HG02840 (cell line): ENCODE data around the gene C16orf89.
"Not testable (repeated sequence)": the region's sequence is repeated elsewhere in the genome, so short reads cannot be mapped to it uniquely, and the experiment has no call there.

Source experiments
- ATAC-seq: cut with Tn5 transposase; IDR thresholded peaks from one replicate; pipeline ENCODE4 v1.9.1; 2021; ENCODE audit warnings: mild to moderate bottlenecking, moderate library complexity, moderate number of reproducible peaks; ENCODE audit not compliant: unreplicated experiment, low FRiP score

The C16orf89 gene

DNA sequence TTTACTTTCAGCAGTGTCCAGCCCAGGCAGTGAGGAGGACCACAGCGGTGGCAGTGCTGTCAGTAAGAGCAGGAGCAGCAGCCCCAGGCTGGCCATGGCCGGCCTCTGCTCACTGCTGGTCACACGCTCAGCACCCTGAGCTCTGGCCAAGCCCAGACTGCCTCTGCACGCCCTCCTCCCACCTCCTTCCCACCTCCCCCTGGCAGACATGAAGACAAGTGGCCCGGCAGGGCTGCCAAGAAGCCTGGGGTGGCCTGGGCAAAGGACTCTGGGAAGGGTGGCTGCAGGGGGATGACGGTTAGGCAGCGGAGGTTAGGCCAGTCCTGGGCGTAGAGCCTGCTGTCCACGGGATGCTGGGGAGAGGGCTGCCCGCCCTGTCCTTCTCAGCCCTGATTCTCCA, at the start of gene C16orf89:
C16orf89 (minus strand) TSS at position 144 of the 400 bp plus-strand sequence; CDS start at position 96, 48 bp downstream.
- no peak for ATAC-seq

- not testable (repeated sequence) for ATAC-seq
These were observed 45.2 kb upstream of the C16orf89 start for GRCh38 chr16:5110933-5111332.

DNA sequence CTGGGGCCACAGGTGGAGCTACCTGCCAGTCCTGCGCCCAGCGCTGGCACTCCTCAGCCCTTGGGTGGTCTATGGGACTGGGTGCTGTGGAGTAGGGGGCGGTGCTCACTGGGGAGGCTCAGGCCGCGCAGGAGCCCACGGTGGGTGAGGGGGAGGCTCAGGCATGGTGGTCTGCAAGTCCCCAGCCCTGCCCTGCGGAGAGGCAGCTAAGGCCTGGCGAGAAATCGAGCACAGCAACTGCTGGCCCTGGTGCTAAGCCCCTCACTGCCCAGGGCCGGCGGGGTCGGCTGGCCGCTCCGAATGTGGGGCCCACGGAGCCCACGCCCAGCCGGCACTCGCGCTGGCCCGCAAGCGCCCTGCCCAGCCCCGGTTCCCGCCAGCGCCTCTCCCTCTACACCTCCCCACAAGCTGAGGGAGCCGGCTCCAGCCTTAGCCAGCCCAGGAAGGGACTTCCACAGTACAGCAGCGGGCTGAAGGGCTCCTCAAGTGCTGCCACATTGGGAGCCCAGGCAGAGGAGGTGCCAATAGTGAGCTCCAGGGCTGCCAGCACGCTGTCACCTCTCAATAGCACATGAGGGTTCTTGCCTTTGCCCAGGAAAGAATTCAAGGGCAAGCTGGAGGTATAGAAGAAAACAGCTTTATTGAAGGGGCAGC, 42.9 kb upstream of the C16orf89 start:
- ATAC-seq: no peak

GRCh38 chr16:5105039-5105438, 39.3 kb upstream of the C16orf89 start:
- ATAC-seq: not testable (repeated sequence)

GRCh38 chr16:5103296-5104032, 37.7 kb upstream of the C16orf89 start:
- not testable (repeated sequence) for ATAC-seq

GRCh38 chr16:5099174-5099573, 33.4 kb upstream of the C16orf89 start:
- ATAC-seq: not testable (repeated sequence)

DNA sequence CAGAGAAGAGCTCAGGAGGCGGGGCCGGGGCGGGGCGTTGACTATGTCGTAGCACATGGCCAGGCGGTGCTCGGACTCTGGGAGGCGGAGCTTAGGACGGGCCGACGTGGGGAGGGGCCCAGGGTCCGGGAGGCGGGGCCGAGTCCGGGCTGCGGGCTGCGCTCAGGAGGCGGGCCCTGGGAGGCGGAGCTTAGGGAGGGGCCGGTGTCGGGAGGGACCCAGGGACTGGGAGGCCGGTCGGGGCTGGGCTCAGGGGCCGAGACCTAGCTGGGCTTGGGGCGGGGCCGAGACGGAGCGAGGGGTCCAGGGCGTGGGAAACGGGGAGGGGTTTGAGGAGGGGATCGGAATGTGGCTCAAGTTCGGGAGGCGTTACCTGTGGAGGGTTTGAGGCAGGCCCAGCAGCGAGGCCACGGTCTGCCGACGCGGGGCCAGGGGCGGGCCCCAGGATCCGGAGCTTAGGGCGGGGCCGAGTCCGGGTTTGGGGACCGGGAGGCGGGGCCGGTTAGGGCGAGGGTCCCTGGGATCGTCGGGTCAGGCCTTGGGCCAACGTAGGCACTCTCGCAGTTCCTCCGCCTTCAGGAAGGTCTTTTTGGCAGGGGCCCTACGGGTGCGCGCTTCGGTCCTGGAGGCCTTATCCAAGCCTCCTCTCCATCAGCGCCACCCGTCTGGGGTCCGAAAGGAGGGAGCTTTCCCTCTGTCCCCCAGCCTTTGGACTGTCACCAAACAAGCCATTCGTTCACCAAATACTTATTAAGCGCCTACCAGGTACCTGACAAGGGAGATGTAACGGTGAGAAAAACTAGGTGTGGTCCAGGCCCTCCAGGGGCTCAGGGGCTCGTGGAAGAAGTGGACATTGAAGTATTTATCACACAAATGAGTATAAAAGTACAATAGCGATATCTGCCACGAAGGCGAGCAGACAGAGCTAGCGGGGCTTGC, 32.7 kb upstream of the C16orf89 start:
- ATAC-seq: peak; percentile 88

DNA sequence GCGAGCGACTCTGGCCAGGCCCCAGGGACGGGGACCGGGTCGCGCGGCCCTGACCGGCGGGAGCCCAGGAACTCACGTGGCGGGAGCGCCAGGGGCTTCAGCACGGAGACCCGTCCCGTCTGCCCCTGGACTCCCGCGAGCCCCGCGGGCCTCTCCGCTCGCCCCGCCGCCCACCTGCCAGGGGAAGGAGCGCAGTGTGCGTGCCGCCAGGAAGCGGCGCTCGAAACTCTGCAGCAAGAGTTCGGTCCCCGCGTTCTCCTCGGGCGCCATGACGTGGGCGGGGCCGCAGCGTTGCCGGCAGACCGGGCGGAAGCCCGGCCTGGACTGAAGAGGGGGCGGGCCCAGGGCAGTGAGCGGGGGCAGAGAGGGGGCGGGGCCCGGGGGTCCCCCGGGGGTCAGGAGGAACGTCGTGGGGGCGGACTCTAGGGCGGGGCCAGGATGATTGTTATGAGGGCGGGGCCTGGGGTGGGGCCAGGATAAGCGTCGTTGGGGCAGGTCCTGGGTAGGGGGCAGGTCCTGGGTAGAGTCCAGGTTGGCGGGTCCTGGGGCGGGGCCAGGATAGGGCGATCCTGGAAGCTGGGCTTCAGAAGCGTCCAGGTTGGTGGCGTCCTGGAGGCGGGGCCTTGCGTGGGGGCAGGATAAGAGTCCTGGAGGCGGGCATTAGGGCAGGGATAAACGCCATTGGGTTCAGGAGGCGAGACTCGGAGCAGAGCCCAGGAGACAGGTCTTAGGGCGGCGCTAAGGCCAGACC, 31.9 kb upstream of the C16orf89 start, which contains the start of gene EEF2KMT:
EEF2KMT (minus strand) TSS at position 326 of the 751 bp plus-strand sequence; CDS start at position 270, 56 bp downstream.
- peak; percentile 92 for ATAC-seq

DNA sequence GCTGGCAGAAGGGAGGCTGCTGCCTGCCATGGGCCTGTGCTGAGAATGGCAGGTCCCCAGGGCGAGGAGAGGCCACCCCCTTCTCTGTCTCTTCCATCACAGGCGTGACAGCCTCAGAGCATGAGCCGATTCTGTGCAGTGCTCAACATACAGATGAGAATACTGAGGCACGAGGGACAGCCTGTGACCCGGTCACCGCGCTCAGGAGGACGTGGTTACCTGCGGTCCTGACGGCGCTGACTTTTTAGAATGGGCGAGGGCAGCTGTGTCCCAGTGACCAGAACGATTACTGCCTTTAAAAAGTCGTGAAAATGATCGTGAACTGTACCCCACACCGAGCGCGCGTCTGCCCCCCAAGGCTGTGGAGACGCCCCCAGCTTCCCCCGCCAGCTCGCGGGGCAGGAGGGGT, 31.3 kb upstream of the C16orf89 start:
- not testable (repeated sequence) for ATAC-seq

DNA sequence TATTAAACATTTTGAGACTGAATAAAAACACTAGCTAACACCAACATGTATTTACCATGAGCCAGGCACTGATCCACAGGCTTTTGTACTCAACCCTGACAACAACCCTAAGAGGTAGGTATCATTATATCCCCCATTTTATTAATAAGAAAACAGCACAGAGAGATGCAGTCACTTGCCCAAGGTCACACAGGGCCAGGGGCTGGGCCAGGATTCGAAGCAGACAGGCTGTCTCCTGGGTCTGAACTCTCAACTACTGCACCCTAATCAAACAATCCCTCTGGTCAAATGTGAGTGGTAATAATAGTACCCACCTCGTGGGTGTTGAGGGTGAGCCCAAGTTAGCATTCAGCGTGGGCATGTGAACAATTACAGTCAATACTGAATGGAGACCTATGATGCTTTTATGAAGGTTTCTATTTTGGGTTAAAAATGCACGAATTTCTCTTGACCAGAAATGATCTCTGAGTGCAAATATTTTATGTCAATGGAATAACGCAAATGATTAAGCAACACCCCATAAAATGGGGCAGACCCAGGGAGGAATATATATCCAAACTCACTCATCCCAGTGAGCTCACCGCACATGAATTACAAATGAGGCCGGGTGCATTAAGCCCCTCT, 30.8 kb upstream of the C16orf89 start:
- not testable (repeated sequence) for ATAC-seq

DNA sequence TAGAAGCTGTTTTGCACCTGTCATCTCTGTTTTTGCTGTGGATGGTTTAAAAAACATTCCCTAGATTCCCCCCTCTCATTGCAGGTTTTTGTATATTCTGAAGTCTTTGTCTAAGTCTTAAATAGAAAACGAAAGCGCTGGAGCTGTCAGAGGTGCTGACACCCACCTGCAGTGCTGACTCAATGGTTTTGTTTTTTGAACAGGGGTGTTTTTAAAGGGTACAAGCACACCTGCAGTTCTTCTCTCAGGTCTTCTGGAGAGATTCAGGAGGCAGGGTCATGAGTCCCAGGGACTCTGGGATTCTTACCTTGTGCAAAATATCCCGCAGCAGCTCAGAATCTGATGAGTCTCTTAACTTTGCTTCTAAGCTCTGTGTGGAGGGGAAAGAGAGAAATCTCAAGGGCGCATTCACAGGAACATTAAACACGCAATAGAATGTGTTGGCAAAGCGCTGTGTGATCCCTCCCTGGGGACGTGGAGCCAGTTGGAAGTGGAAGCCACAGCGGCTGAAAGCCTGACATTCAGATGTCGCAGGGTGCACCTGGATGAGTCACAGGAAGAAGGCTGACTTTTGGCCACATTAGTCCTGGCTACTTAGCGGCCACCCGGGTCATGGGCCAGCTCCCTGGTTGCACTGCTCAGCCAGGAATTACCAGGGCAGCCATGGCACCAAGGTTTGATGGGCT, 29.5 kb upstream of the C16orf89 start:
- ATAC-seq: not testable (repeated sequence)

DNA sequence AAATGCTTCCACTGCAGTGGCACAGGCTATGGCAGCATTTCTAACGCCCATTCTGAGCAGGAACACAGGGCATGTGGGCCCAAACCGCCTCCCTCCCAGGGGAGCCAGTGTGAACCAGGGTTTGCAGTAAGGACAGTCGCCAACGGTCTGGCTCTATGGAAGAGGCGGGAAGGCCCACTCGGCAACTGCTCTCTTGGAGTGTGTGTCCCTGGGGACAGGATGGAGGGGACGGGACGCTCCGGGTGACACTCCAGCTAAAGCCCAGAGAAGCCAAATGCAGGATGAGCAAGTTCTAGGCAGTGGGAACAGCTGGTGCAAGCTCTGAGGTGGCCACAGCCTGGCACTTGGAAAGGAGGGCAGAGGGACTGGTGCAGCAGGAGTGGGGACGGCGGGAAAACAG, 28.0 kb upstream of the C16orf89 start:
- not testable (repeated sequence) for ATAC-seq

DNA sequence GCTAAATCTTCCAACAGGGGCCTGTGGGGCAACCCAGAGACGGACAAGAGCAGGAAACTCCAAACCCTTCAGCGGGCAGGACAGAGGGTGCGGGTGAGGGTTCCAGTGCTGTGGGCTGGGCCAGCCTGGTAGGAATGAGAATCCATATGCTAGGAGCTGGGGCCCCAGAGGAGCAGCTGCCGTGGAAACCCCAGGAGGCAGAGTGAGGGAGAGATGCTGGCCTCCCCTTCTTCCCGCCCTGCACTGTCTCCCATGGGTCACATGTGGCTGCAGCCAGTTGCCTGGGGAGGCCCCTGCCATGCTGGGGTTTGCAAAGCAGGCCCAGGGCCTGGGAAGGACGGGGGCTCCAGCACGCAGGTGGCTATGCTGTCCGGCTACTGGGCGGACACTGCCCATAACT, 27.3 kb upstream of the C16orf89 start:
- ATAC-seq: not testable (repeated sequence)

DNA sequence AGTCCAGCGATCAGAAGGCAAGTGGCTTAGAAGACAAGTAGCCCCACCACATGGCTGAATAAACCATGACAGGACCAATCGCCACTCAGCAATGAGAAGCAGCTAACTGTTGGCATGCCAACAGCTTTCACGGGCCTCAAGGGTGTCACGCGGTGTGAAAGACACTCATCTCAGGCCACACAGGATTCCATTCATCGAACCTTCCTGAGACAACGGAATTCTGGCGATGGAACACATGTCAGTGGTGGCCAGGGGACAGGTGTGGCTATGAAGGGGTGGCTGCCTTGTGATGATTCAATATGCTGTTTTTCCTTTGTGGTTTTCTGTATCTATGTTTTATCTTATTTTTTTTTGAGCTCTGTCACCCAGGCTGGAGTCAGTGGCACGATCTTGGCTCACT, 24.8 kb upstream of the C16orf89 start:
- ATAC-seq: not testable (repeated sequence)

- not testable (repeated sequence) for ATAC-seq
These were observed 24.3 kb upstream of the C16orf89 start for GRCh38 chr16:5089911-5090555.

DNA sequence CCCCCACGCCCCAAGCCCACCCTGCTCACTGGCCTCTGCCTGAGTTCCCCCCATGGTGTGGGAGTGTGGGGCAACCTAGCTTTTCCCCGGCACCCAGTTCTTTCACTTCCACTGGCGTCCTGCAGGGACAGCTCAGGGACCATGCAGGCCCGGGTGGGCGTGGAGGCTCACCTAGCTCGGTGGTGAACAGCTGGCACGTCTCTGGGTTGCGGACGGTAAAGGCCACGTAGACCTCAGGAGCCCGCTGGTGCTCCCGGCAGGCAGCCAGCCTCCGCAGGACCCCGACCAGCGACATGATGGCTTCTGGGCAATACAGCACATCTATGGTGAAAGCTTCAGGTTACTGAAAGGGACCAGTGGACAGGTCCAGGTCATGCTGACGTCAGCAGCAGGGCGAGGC, 23.2 kb upstream of the C16orf89 start:
- ATAC-seq: not testable (repeated sequence)

DNA sequence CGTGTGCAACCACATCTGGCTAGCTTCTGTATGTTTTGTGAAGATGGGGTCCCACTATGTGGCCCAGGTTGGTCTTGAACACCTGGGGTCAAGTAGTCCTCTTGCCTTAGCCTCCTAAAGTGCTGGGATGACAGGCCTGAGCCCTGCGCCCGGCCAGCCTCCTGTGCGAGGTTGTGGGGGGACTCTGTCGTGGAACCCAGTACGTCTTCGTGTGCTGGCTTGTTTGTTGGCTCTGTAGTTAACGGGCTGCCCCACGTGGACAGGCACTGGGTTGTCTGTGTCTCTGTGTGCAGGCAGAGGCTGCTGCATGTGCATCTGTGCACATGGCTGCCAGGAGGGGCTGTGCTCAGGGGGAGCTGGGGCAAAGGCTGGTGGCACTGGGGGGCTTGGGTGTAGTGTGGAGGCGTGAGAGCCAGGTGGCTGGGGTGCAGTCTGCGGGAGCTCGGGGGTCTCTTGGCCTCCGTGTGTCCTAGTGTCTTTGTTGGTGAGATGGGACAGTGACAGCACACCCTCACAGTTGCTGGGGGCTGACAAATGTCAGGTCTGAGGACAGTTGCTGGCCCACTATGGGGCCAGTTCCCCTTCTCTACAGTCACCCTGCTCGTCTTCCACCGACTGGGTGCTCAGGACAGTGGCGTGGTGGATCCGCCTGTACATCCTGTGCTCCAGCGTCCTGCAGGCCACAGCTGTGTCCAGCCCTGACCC, 22.5 kb upstream of the C16orf89 start:
- not testable (repeated sequence) for ATAC-seq

GRCh38 chr16:5085716-5086115, 20.0 kb upstream of the C16orf89 start:
- ATAC-seq: not testable (repeated sequence)
